HEK293 (cell line): ENCODE measurements around the gene RAB40C.

Experiments
- CTCF ChIA-PET: fragments of 350-600 bp; formaldehyde crosslinking; extraction: SDS; loops from one replicate; lab custom pipeline; 2021; ENCODE audit warnings: antibody characterized with exemption; lab: Yijun Ruan, JAX
- POLR2A ChIA-PET: fragments of 300-600 bp; formaldehyde crosslinking; extraction: SDS; loops from one replicate; lab custom pipeline; 2020; ENCODE audit warnings: antibody characterized with exemption, inconsistent platforms; lab: Yijun Ruan, JAX
- H3K27ac ChIP-seq: fragments of 200-500 bp; sonication (Bioruptor generic); 2 replicates; pipeline ENCODE4 v1.5.1; 2014; ENCODE audit warnings: low read depth, low read length, control low read depth, inconsistent platforms; ENCODE audit errors: extremely low read depth
- H3K36me3 ChIP-seq, 2 experiments: fragments of 200-500 bp in 1 of 2; sonication (Bioruptor generic) in 1 of 2; 1 replicate in 1 of 2; 2 replicates in 1 of 2; pipeline ENCODE4 v1.5.1; 2014 to 2017; ENCODE audit warnings: inconsistent platforms in 2 of 2, low read length in 2 of 2; ENCODE audit not compliant: control insufficient read depth in 2 of 2, insufficient read depth in 1 of 2
- H3K4me1 ChIP-seq: fragments of 200-500 bp; sonication (Bioruptor generic); 2 replicates; pipeline ENCODE4 v1.5.1; 2014; ENCODE audit warnings: mild to moderate bottlenecking, low read length, inconsistent platforms; ENCODE audit not compliant: control insufficient read depth, insufficient read depth
- H3K4me3 ChIP-seq: 2 replicates; pipeline ENCODE4 v1.5.1; 2011; ENCODE audit warnings: low read depth, mild to moderate bottlenecking, control low read depth, low read length, moderate library complexity
- H3K9me3 ChIP-seq: fragments of 200-500 bp; sonication (Bioruptor generic); 2 replicates; pipeline ENCODE4 v1.5.1; 2014; ENCODE audit warnings: low read depth, low read length, inconsistent platforms; ENCODE audit not compliant: control insufficient read depth, insufficient read depth
- AEBP2 ChIP-seq: fragments of 450-650 bp; formaldehyde crosslinking; IDR thresholded peaks from 2 replicates; pipeline ENCODE4 v1.5.1; 2016; ENCODE audit warnings: missing biosample characterization, missing genetic modification characterization, borderline replicate concordance
- EGR2 ChIP-seq: fragments of 450-650 bp; formaldehyde crosslinking; IDR thresholded peaks from 2 replicates; pipeline ENCODE4 v1.5.1; 2016; ENCODE audit warnings: low read depth, missing biosample characterization, missing genetic modification characterization
- GLI2 ChIP-seq: fragments of 450-650 bp; formaldehyde crosslinking; IDR thresholded peaks from 2 replicates; pipeline ENCODE4; 2017; ENCODE audit warnings: missing biosample characterization, missing genetic modification characterization, low read depth, borderline replicate concordance
- PATZ1 ChIP-seq: fragments of 450-650 bp; formaldehyde crosslinking; IDR thresholded peaks from 2 replicates; pipeline ENCODE4 v1.5.1; 2016; ENCODE audit warnings: missing biosample characterization, missing genetic modification characterization
- REST ChIP-seq: fragments of 450-650 bp; formaldehyde crosslinking; IDR thresholded peaks from 2 replicates; pipeline ENCODE4 v1.5.1; 2016; ENCODE audit warnings: missing biosample characterization, missing genetic modification characterization
- SP2 ChIP-seq: fragments of 450-650 bp; formaldehyde crosslinking; IDR thresholded peaks from 2 replicates; pipeline ENCODE4 v1.5.1; 2016; ENCODE audit warnings: missing biosample characterization, missing genetic modification characterization
- ZBTB10 ChIP-seq: fragments of 450-650 bp; formaldehyde crosslinking; IDR thresholded peaks from 2 replicates; pipeline ENCODE4 v1.5.1; 2016; ENCODE audit warnings: missing biosample characterization, missing genetic modification characterization
- ZBTB48 ChIP-seq: fragments of 450-650 bp; formaldehyde crosslinking; IDR thresholded peaks from 2 replicates; pipeline ENCODE4 v1.5.1; 2016; ENCODE audit warnings: missing biosample characterization, missing genetic modification characterization
- ZFHX2 ChIP-seq: fragments of 450-650 bp; formaldehyde crosslinking; conservative IDR thresholded peaks from 2 replicates; pipeline ENCODE4 v1.5.1; 2016; ENCODE audit warnings: missing biosample characterization, missing genetic modification characterization
- ZFP69B ChIP-seq: fragments of 450-650 bp; formaldehyde crosslinking; IDR thresholded peaks from 2 replicates; pipeline ENCODE4 v1.5.1; 2016; ENCODE audit warnings: missing biosample characterization, missing genetic modification characterization
- ZNF140 ChIP-seq: fragments of 450-650 bp; formaldehyde crosslinking; IDR thresholded peaks from 2 replicates; pipeline ENCODE4 v1.5.1; 2016; ENCODE audit warnings: missing biosample characterization, missing genetic modification characterization
- ZNF16 ChIP-seq: fragments of 450-650 bp; formaldehyde crosslinking; IDR thresholded peaks from 2 replicates; pipeline ENCODE4 v1.5.1; 2016; ENCODE audit warnings: low read depth, missing biosample characterization, missing genetic modification characterization
- ZNF248 ChIP-seq: fragments of 450-650 bp; formaldehyde crosslinking; IDR thresholded peaks from 2 replicates; pipeline ENCODE4 v1.5.1; 2017; ENCODE audit warnings: missing biosample characterization, missing genetic modification characterization
- ZNF266 ChIP-seq: fragments of 450-650 bp; formaldehyde crosslinking; IDR thresholded peaks from 2 replicates; pipeline ENCODE4 v1.5.1; 2016; ENCODE audit warnings: missing biosample characterization, missing genetic modification characterization, low read depth
- ZNF37A ChIP-seq: fragments of 450-650 bp; IDR thresholded peaks from 2 replicates; pipeline ENCODE4 v1.5.1; 2018; ENCODE audit warnings: missing biosample characterization, missing genetic modification characterization
- ZNF423 ChIP-seq: fragments of 450-650 bp; formaldehyde crosslinking; IDR thresholded peaks from 2 replicates; pipeline ENCODE4 v1.5.1; 2016; ENCODE audit warnings: missing biosample characterization, missing genetic modification characterization
- ZNF426 ChIP-seq: fragments of 450-650 bp; formaldehyde crosslinking; IDR thresholded peaks from 2 replicates; pipeline ENCODE4 v1.5.1; 2017; ENCODE audit warnings: missing biosample characterization, missing genetic modification characterization, mild to moderate bottlenecking, inconsistent platforms, moderate library complexity
- ZNF488 ChIP-seq: fragments of 450-650 bp; formaldehyde crosslinking; IDR thresholded peaks from 2 replicates; pipeline ENCODE4 v1.5.1; 2016; ENCODE audit warnings: missing biosample characterization, missing genetic modification characterization
- ZNF621 ChIP-seq: fragments of 450-650 bp; formaldehyde crosslinking; IDR thresholded peaks from 2 replicates; pipeline ENCODE4 v1.5.1; 2017; ENCODE audit warnings: missing biosample characterization, missing genetic modification characterization
- ZNF704 ChIP-seq: fragments of 450-650 bp; formaldehyde crosslinking; IDR thresholded peaks from 2 replicates; pipeline ENCODE4 v1.5.1; 2016; ENCODE audit warnings: missing biosample characterization, missing genetic modification characterization
- ZNF791 ChIP-seq: fragments of 450-650 bp; formaldehyde crosslinking; IDR thresholded peaks from 2 replicates; pipeline ENCODE4 v1.5.1; 2016; ENCODE audit warnings: missing biosample characterization, missing genetic modification characterization
- ZNF830 ChIP-seq: fragments of 450-650 bp; IDR thresholded peaks from 2 replicates; pipeline ENCODE4 v1.5.0; 2018; ENCODE audit warnings: missing biosample characterization, missing genetic modification characterization, low read depth, mild to moderate bottlenecking, moderate library complexity
- ZXDB ChIP-seq: fragments of 450-650 bp; formaldehyde crosslinking; IDR thresholded peaks from 2 replicates; pipeline ENCODE4 v1.5.1; 2016; ENCODE audit warnings: missing biosample characterization, missing genetic modification characterization

Gene RAB40C

GRCh38 chr16:576823-577201 is 13.1 kb upstream of the RAB40C start:
- no peaks in the 10 kb centered on the region for H3K9me3 ChIP-seq
- no peak for TF ChIP-seq ZFHX2
- peak; percentile 24; the same call in 1 of the 2 replicates for TF ChIP-seq EGR2 (tag by site-specific recombination)
- no peak for TF ChIP-seq ZXDB (tag by site-specific recombination)
- no peak for TF ChIP-seq ZNF16 (tag by site-specific recombination)
- TF ChIP-seq ZNF488: no peak
- peak; percentile 30 for TF ChIP-seq SP2
- TF ChIP-seq, all 188 proteins: peak for 2
- Histone ChIP-seq H3K4me1 (no peaks in the 10 kb centered on the region), H3K27ac (no peak overlapping the region), H3K4me3 (no peak overlapping the region), H3K36me3 (peaks cover 0 to 57% of the 10 kb centered on the region in 2 experiments; a peak in 1 of 3 replicates)
- CTCF ChIA-PET: interaction anchor here (0.6 to 1.2 kb wide), 4 partner anchors 18 to 91 kb away, joined by 3 to 4 read pairs (median 3); no protein-coding TSS in a partner anchor
- POLR2A ChIA-PET: interaction anchor here (1.2 kb wide), 1 partner anchor 12 kb away, joined by 3 read pairs; no protein-coding TSS in a partner anchor

GRCh38 chr16:577796-578195 is 12.1 kb upstream of the RAB40C start:
- Histone ChIP-seq H3K9me3 (no peaks in the 10 kb centered on the region), H3K36me3 (peaks cover 0 to 51% of the 10 kb centered on the region in 2 experiments; a peak in 1 of 3 replicates), H3K27ac (no peak overlapping the region), H3K4me3 (no peak overlapping the region), H3K4me1 (no peaks in the 10 kb centered on the region)
- ChIA-PET CTCF (interaction anchor here (0.8 to 1.2 kb wide), 3 partner anchors 17 to 98 kb away, joined by 3 to 4 read pairs (median 3); partner anchors contain the start of gene RHBDL1), POLR2A (no interaction called here)
- TF ChIP-seq ZNF37A (tag by site-specific recombination) (no peak), AEBP2 (no peak), ZNF140 (no peak), ZNF248 (tag by site-specific recombination) (no peak), ZFP69B (tag by site-specific recombination) (no peak), ZNF423 (tag by site-specific recombination) (no peak), ZNF791 (tag by site-specific recombination) (no peak), ZNF266 (tag by site-specific recombination) (no peak), ZBTB48 (tag by site-specific recombination) (no peak), ZNF830 (tag by site-specific recombination) (no peak), PATZ1 (tag by site-specific recombination) (no peak), ZBTB10 (no peak), ZNF621 (no peak), GLI2 (no peak), ZNF426 (tag by site-specific recombination) (no peak), REST (tag by site-specific recombination) (no peak), ZNF704 (no peak), ZXDB (tag by site-specific recombination) (no peak)
